Measurements from ENCODE around the gene FOLR1. TPM values are rescaled to one million over a fixed set of nuclear protein-coding genes. Genes with fewer than 3 reads are reported as not detected.

FOLR1 gene
- total and polyA plus RNA-seq, 2 donors = 0.18 to 1.1 TPM

DNA sequence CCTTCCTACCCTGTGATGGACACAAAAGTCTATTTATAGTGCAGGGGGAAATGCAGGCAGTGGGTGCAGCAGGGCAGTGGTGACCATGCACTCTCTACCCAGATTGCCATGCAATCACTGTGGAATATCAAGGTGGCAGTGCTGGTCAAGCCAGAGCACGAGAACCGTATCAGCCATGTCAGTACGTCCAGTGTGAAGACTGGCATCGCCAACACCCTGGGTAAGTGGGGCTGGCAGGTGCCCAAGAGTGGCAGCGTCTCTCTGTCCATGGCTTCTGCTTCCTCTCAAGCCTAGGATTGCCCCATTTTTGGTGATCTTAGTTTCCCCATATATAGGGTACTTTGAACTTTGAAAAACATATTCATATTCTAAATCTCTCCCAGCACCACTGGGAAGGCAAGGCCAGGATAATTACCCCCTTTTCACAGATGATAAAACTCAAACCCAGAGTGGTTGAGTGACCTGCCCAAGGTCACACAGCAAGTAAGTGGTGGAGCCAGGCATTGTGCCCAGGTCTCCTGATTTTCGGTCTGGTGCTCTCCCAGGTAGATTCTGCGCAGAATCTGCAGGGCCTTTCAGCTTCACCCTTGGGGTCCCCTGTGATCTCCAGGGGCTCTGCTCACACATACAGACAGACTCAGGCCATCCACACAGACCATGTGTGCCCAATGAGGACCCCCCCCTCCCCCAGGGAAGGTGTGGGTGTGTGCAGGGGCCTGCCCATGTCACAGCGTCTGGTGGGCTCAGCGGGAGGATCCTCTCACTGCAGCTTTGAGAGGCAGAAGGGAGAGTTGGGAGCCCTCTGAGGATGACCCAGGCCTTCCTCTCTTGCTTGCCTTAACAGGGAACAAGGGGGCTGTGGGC lies 39.7 kb downstream of the FOLR1 start:
- Histone ChIP-seq H3K36me3 (ENCODE audit: insufficient read depth) (peaks cover 5% of the 10 kb centered on the region), H3K4me1 (ENCODE audit: insufficient read depth) (no peaks in the 10 kb centered on the region), H3K27ac (ENCODE audit: low read depth) (no peak overlapping the region), H3K4me3 (ENCODE audit: low read depth, low read length) (no peak overlapping the region)
- DNase-seq (ENCODE audit: extremely low spot score) = no peak
- WGBS = 87% methylated on average over 9 of the region's 9 CpGs

DNA sequence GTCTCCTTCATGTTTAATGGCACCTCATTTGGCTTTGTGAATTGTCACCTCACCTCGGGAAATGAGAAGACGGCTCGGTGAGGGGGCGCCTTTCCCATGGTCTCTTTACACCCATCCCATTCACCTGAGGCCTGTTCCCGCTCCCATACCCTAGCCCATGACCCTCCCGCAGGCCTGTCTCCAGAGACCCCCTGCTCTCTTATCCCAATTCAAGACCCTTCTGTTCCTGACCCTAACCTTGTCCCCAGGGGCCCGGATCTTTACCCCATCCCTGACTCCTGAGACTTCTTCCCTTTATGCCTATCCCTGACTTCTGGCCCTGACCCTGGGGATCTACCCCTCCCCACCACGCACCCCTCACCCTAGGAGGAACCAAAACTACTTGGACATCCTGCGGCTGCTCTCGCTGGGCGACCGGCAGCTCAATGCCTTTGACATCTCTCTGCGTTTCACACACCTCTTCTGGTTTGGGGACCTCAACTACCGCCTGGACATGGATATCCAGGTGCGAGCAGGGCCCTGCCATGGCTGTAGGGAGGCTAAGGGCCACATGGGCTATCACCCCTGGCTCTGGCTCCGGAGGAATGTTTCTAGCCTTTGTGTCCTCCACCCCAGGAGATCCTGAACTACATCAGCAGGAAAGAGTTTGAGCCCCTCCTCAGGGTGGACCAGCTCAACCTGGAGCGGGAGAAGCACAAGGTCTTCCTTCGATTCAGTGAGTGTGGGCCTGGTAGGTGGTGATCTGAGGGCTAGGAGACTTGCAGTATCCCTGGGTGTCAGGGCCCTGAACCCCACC lies 40.5 kb downstream of the FOLR1 start:
- Histone ChIP-seq H3K36me3 (ENCODE audit: insufficient read depth) (peaks cover 7% of the 10 kb centered on the region), H3K27ac (ENCODE audit: low read depth) (no peak overlapping the region), H3K4me1 (ENCODE audit: insufficient read depth) (no peaks in the 10 kb centered on the region), H3K4me3 (ENCODE audit: low read depth, low read length) (no peak overlapping the region)
- WGBS = 94% methylated on average over 18 of the region's 18 CpGs
- DNase-seq (ENCODE audit: extremely low spot score) = no peak

- Histone ChIP-seq H3K4me3 (ENCODE audit: low read depth, low read length) (no peak overlapping the region), H3K27ac (ENCODE audit: low read depth) (no peak overlapping the region), H3K4me1 (ENCODE audit: insufficient read depth) (no peaks in the 10 kb centered on the region), H3K36me3 (ENCODE audit: insufficient read depth) (peaks cover 7% of the 10 kb centered on the region)
- no peak for DNase-seq (ENCODE audit: extremely low spot score)
- 90% methylated on average over 13 of the region's 13 CpGs for WGBS
These were observed 41.3 kb downstream of the FOLR1 start for GRCh38 chr11:72233056-72233772.

GRCh38 chr11:72233773-72234513 lies 42.0 kb downstream of the FOLR1 start:
- Histone ChIP-seq H3K4me3 (ENCODE audit: low read depth, low read length) (no peak overlapping the region), H3K4me1 (ENCODE audit: insufficient read depth) (no peaks in the 10 kb centered on the region), H3K27ac (ENCODE audit: low read depth) (no peak overlapping the region), H3K36me3 (ENCODE audit: insufficient read depth) (peaks cover 7% of the 10 kb centered on the region)
- no peak for DNase-seq (ENCODE audit: extremely low spot score)
- 90% methylated on average over 8 of the region's 8 CpGs for WGBS

GRCh38 chr11:72234514-72234830 lies 42.5 kb downstream of the FOLR1 start:
- no peak overlapping the region for H3K4me3 ChIP-seq (ENCODE audit: low read depth, low read length)
- no peak for DNase-seq (ENCODE audit: extremely low spot score)
- no peaks in the 10 kb centered on the region for H3K4me1 ChIP-seq (ENCODE audit: insufficient read depth)
- 72% methylated on average over 3 of the region's 3 CpGs for WGBS
- H3K36me3 ChIP-seq (ENCODE audit: insufficient read depth) = peaks cover 7% of the 10 kb centered on the region
- no peak overlapping the region for H3K27ac ChIP-seq (ENCODE audit: low read depth)

DNA sequence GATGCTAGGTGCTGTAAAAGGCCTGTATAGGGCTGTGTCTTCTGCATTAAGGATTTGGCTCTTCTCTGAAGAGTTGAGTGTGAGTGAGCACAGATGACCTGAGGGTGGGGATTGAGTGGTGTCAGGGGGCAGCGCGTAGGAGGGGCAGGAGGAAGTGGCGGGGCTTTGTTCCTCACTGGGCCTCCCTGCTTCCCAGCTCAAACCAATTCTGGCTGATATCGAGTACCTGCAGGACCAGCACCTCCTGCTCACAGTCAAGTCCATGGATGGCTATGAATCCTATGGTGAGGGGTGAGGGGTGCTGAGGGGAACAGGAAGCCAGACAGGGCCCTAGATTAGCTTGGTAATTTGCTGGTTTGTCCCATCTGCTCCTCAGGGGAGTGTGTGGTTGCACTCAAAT lies 43.0 kb downstream of the FOLR1 start:
- 92% methylated on average over 4 of the region's 4 CpGs for WGBS
- DNase-seq (ENCODE audit: extremely low spot score) = no peak
- H3K36me3 ChIP-seq (ENCODE audit: insufficient read depth) = peaks cover 7% of the 10 kb centered on the region
- H3K4me1 ChIP-seq (ENCODE audit: insufficient read depth) = no peaks in the 10 kb centered on the region
- no peak overlapping the region for H3K27ac ChIP-seq (ENCODE audit: low read depth)
- H3K4me3 ChIP-seq (ENCODE audit: low read depth, low read length) = no peak overlapping the region

GRCh38 chr11:72235351-72236057 lies 43.6 kb downstream of the FOLR1 start:
- Histone ChIP-seq H3K4me1 (ENCODE audit: insufficient read depth) (no peaks in the 10 kb centered on the region), H3K27ac (ENCODE audit: low read depth) (no peak overlapping the region), H3K4me3 (ENCODE audit: low read depth, low read length) (no peak overlapping the region), H3K36me3 (ENCODE audit: insufficient read depth) (peaks cover 7% of the 10 kb centered on the region)
- WGBS = 89% methylated on average over 17 of the region's 17 CpGs
- DNase-seq (ENCODE audit: extremely low spot score) = no peak

DNA sequence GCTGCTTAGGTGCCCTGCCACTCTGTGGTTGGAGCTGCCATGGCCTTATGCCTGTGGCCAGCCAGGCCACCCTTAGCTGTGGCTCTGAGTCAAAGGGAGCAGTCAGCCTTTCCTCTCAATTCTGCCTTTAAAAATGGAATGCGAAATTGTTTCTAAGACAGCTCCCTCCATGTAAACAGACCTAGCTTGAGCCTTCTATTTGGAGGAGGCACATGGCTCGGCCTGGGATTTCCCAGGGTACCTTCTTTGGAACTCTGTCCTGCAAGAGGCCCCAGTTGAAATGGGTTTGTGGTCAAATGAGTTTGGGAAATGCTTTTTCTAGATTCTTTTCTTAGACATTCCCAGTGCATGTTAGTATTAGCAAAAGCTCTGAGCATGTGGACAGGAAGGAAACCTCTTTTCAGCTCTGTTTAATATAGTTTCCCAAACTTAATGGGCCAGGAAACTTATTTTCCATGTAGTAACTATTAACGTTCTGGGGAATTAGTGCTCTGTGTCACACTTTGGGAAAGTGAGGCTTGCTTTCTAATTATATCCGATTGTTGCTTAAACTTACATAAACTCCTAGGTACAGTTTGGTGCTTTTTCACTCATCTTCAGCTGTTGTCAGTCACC lies 44.2 kb downstream of the FOLR1 start:
- peaks cover 7% of the 10 kb centered on the region for H3K36me3 ChIP-seq (ENCODE audit: insufficient read depth)
- DNase-seq (ENCODE audit: extremely low spot score) = no peak

DNA sequence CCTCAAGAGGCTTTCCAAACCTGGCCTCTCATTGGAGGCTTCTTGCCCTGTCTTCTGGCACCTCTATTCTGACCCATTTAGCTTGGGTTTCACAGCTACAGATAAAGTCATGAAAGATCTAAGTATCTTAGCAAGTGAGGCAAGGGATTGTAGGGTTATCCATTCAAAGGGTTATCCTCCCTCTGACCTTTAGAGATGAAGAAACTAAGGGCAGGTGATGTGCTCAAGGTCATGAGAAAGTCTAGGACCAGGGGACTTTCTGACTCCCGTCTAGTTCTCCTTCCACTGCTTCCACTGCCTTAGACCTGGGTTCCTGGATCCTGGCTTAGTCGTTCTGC lies 44.8 kb downstream of the FOLR1 start:
- peaks cover 2% of the 10 kb centered on the region for H3K4me1 ChIP-seq (ENCODE audit: insufficient read depth)
- H3K27ac ChIP-seq (ENCODE audit: low read depth) = no peak overlapping the region
- H3K4me3 ChIP-seq (ENCODE audit: low read depth, low read length) = no peak overlapping the region
- 79% methylated on average over 2 of the region's 2 CpGs for WGBS
- peaks cover 6% of the 10 kb centered on the region for H3K36me3 ChIP-seq (ENCODE audit: insufficient read depth)
- DNase-seq (ENCODE audit: extremely low spot score) = no peak

More for the DNA sequence above, 44.2 kb downstream of the FOLR1 start:
- H3K4me1 ChIP-seq (ENCODE audit: insufficient read depth) = peaks cover 2% of the 10 kb centered on the region
- 52% methylated on average over 4 of the region's 4 CpGs for WGBS
- H3K27ac ChIP-seq (ENCODE audit: low read depth) = no peak overlapping the region
- H3K4me3 ChIP-seq (ENCODE audit: low read depth, low read length) = no peak overlapping the region

DNA sequence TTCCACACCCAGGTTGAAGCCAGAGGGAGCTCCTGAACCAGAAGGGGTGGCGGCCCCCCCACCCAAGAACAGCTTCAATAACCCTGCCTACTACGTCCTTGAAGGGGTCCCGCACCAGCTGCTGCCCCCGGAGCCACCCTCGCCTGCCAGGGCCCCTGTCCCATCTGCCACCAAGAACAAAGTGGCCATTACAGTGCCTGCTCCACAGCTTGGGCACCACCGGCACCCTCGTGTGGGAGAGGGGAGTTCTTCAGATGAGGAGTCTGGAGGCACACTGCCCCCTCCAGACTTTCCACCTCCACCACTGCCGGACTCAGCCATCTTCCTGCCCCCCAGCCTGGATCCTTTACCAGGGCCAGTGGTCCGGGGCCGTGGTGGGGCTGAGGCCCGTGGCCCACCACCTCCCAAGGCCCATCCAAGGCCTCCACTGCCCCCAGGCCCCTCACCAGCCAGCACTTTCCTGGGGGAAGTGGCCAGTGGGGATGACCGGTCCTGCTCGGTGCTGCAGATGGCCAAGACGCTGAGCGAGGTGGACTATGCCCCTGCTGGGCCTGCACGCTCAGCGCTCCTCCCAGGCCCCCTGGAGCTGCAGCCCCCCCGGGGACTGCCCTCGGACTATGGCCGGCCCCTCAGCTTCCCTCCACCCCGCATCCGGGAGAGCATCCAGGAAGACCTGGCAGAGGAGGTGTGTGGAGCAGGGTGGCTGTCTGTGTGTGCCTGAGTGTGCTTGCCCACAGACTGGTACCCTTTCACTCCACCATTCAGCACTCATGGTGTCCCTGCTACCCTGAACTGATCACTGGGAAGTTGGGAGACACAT lies 45.4 kb downstream of the FOLR1 start:
- Histone ChIP-seq H3K4me3 (ENCODE audit: low read depth, low read length) (no peak overlapping the region), H3K27ac (ENCODE audit: low read depth) (no peak overlapping the region), H3K4me1 (ENCODE audit: insufficient read depth) (peaks cover 2% of the 10 kb centered on the region), H3K36me3 (ENCODE audit: insufficient read depth) (peaks cover 5% of the 10 kb centered on the region)
- DNase-seq (ENCODE audit: extremely low spot score) = no peak
- 73% methylated on average over 22 of the region's 22 CpGs for WGBS

- no peak overlapping the region for H3K4me3 ChIP-seq (ENCODE audit: low read depth, low read length)
- H3K36me3 ChIP-seq (ENCODE audit: insufficient read depth) = peaks cover 5% of the 10 kb centered on the region
- no peak overlapping the region for H3K27ac ChIP-seq (ENCODE audit: low read depth)
- WGBS = 37% methylated on average over 16 of the region's 16 CpGs
- peaks cover 2% of the 10 kb centered on the region for H3K4me1 ChIP-seq (ENCODE audit: insufficient read depth)
- no peak for DNase-seq (ENCODE audit: extremely low spot score)
These were observed 46.1 kb downstream of the FOLR1 start for GRCh38 chr11:72238040-72238450.

Measured in urinary bladder (tissue), 4 donors.